Skeletal muscle satellite cell (primary cell): ENCODE results near the gene SEC14L2. TPM values are rescaled to one million over a fixed set of nuclear protein-coding genes. Genes with fewer than 3 reads are reported as not detected.

Experiments
- H3K27me3 ChIP-seq: 2 replicates; pipeline ENCODE4 v1.7.0; 2013; ENCODE audit warnings: low read length; ENCODE audit not compliant: control insufficient read depth, insufficient read depth
- H3K36me3 ChIP-seq: 2 replicates; pipeline ENCODE4 v1.7.0; 2013; ENCODE audit warnings: mild to moderate bottlenecking, control low read depth, low read length; ENCODE audit not compliant: insufficient read depth
- H3K4me1 ChIP-seq: 2 replicates; pipeline ENCODE4 v1.7.0; 2013; ENCODE audit warnings: low read length; ENCODE audit not compliant: control insufficient read depth, insufficient read depth
- H3K4me2 ChIP-seq: 2 replicates; pipeline ENCODE4 v1.7.0; 2013; ENCODE audit warnings: mild to moderate bottlenecking, low read length
- H3K4me3 ChIP-seq: 2 replicates; pipeline ENCODE4 v1.7.0; 2013; ENCODE audit warnings: low read length
- H3K9ac ChIP-seq: 2 replicates; pipeline ENCODE4 v1.7.0; 2013; ENCODE audit warnings: mild to moderate bottlenecking, low read depth, low read length, moderate library complexity
- H3K9me3 ChIP-seq: replicated peaks from 2 replicates; pipeline ENCODE4 v1.7.0; 2013; ENCODE audit warnings: mild to moderate bottlenecking, control low read depth, low read length
- small RNA-seq: library from RNA; depleted of rRNA; stranded (forward); fragments of <200 nt; gene quantifications from one replicate; pipeline ENCODE3, GENCODE V24; 2012

Gene SEC14L2

DNA sequence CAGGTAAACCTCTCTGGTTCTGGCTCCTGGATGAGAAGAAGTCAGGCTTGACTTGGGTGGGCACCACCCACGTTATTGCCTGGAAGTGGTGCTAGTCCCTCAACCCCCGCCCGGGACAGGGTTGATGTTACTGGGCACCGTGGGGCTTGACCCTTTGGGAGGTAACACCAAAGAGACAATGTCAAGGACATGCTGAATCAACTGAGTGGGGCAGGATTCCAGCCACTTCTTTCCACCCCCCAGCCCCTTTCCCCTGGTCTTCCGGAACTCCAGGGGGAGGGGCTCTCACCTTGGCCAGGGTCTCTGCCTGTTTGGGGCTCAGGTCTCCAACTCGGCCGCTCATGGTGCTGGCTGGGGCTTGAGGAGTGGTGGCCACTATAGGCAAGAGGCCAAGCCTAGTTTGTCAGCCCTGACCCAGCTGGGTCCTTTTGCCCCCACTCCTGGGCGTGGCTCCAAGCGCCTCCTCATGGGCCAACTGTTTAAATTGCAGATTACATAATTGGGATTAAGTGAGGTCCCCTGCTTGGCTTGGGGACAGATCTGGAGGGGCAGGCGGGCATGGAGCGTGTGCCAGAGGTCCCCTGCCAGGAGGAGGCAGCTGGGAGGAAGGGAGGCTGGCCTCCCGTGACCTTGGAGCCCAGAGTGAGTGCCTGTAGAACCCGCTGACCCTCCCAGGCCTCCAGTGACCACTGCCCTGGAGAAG, 74.9 kb downstream of the SEC14L2 start, which contains the start of gene SEC14L3:
SEC14L3 (minus strand) TSS at position 402 of the 703 bp plus-strand sequence; CDS start at position 343, 59 bp downstream.
- no peaks in the 10 kb centered on the region for H3K36me3 ChIP-seq
- no peak within 1 kb of the TSS for H3K4me2 ChIP-seq
- H3K4me3 ChIP-seq: no peak within 1 kb of the TSS
- H3K27me3 ChIP-seq: peaks cover 62% of the 10 kb centered on the region
- no peak within 1 kb of the TSS for H3K9ac ChIP-seq
- no peaks in the 10 kb centered on the region for H3K4me1 ChIP-seq
- H3K9me3 ChIP-seq: no peaks in the 10 kb centered on the region

DNA sequence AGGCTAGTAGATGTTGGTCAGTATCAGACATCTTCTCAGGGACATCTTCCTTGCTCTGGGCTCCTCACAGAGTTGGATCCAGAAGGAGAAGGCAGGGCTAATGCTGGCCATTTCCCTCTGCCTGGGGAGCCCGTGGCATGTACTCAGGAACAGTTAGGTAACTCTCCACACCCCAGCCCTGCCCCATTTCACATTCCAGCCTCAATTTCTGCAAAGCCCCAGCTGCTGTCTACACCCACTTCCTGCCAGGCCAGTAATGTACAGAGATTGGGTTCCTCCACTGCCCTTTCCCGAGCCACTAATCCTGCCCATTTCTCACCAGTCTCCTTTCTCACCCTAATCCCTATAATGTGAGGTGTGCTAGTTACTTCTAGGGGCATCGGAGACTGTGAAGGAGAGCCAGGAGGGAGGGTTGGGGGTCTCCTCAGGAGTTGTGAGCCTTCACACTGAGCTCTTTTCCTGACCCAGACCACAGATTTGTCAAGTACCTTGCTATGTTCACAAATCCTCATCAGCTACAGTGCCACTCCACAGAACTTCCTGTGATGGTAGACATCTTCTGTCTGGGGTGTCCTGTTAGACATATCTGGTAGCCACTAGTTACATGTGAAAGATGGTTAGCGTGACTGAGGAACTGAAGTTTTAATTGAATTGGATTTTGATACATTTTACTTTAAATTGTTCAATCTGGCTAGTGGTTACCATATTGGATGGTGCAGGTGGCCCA, 76.3 kb downstream of the SEC14L2 start:
- Histone ChIP-seq H3K4me1 (no peaks in the 10 kb centered on the region), H3K36me3 (no peaks in the 10 kb centered on the region), H3K4me2 (no peak overlapping the region), H3K9ac (no peak overlapping the region), H3K9me3 (no peaks in the 10 kb centered on the region), H3K27me3 (peaks cover 65% of the 10 kb centered on the region), H3K4me3 (no peak overlapping the region)

DNA sequence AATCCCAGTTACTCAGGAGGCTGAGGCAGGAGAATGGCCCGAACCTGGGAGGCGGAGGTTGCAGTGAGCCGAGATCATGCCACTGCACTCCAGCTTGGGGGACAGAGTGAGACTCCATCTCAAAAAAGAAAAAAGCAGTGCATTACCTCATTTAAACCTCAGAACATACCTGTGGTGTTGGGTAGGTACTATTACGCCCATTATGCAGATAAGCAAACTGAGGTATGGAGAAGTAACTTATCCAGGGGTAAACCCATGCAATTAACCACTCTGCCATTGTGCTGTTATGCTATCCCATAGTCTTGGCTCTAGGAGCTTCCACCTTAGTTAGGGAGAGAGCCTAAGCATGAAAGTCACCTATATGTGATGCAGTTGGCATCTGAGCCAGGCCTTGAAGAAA, 77.3 kb downstream of the SEC14L2 start:
- Histone ChIP-seq H3K9ac (no peak overlapping the region), H3K27me3 (peaks cover 71% of the 10 kb centered on the region), H3K4me2 (no peak overlapping the region), H3K36me3 (no peaks in the 10 kb centered on the region), H3K9me3 (no peaks in the 10 kb centered on the region), H3K4me3 (no peak overlapping the region), H3K4me1 (no peaks in the 10 kb centered on the region)

Small RNA genes lying within 50 kb of the gene (small RNA-seq; reads per million reads assigned to genes)
- not detected for gene AC004832.3
- not detected for gene RNU6-564P
